PC-3 (cell line): ENCODE measurements around the gene ENTHD1.

Experiments used
- EZH2 ChIP-seq: fragments of 300-600 bp; sonication (generic); IDR thresholded peaks from one replicate; pipeline ENCODE4 v1.6.1; 2017; ENCODE audit warnings: antibody characterized with exemption, mild to moderate bottlenecking, low read length; ENCODE audit not compliant: unreplicated experiment
- TF ChIP-seq, protein P1 (sequence below): fragments of 300-600 bp; sonication (generic); conservative IDR thresholded peaks from 2 replicates; pipeline ENCODE4 v1.5.1; 2017; ENCODE audit warnings: antibody characterized with exemption, low read depth, mild to moderate bottlenecking, low read length

- TF ChIP-seq, protein P1, sequence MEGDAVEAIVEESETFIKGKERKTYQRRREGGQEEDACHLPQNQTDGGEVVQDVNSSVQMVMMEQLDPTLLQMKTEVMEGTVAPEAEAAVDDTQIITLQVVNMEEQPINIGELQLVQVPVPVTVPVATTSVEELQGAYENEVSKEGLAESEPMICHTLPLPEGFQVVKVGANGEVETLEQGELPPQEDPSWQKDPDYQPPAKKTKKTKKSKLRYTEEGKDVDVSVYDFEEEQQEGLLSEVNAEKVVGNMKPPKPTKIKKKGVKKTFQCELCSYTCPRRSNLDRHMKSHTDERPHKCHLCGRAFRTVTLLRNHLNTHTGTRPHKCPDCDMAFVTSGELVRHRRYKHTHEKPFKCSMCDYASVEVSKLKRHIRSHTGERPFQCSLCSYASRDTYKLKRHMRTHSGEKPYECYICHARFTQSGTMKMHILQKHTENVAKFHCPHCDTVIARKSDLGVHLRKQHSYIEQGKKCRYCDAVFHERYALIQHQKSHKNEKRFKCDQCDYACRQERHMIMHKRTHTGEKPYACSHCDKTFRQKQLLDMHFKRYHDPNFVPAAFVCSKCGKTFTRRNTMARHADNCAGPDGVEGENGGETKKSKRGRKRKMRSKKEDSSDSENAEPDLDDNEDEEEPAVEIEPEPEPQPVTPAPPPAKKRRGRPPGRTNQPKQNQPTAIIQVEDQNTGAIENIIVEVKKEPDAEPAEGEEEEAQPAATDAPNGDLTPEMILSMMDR: no peak
- TF ChIP-seq EZH2: no peak
Measured at GRCh38 chr22:39725351-39726035, 168.1 kb downstream of the ENTHD1 start.
